Measurements from ENCODE around the gene GPAT2. TPM values are rescaled to one million over a fixed set of nuclear protein-coding genes. Genes with fewer than 3 reads are reported as not detected.

GPAT2 gene
- total and polyA plus RNA-seq, 2 donors (not counting 1 experiment from before 2014, with no cell fraction given) = 3.6 to 11.7 TPM

- 92% methylated on average over 13 of the region's 14 CpGs for WGBS (ENCODE audit: insufficient coverage)
- Histone ChIP-seq H3K79me2 (ENCODE audit: control insufficient read depth, insufficient read depth, low read length) (no peaks in the 10 kb centered on the region), H3K4me1 (ENCODE audit: control insufficient read depth in 2 of 2, insufficient read depth in 2 of 2, low read length in 2 of 2) (no peaks in the 10 kb centered on the region), H3K4me2 (replicated peaks; ENCODE audit: low read depth, low read length, poor library complexity, severe bottlenecking) (no peak overlapping the region), H3K9ac (ENCODE audit: low read length) (no peak overlapping the region), H2AFZ (ENCODE audit: insufficient read depth, low read depth, low read length, poor library complexity, severe bottlenecking) (no peak overlapping the region), H3K9me3 (ENCODE audit: control extremely low read depth in 1 of 3, control insufficient read depth in 2 of 3, insufficient read depth in 1 of 3, low read length in 2 of 3) (peaks cover 0 to 12% (median 0%) of the 10 kb centered on the region in 3 donors), H3K27me3 (replicated peaks in 1 of 4; ENCODE audit: control extremely low read depth in 1 of 4, control insufficient read depth in 3 of 4, insufficient read depth in 4 of 4, low read length in 3 of 4) (peaks cover 0 to 12% (median 0%) of the 10 kb centered on the region in 4 experiments), H3K27ac (ENCODE audit: low read length in 2 of 2) (no peak overlapping the region), H3K36me3 (replicated peaks in 1 of 2; ENCODE audit: control extremely low read depth in 1 of 2, control insufficient read depth in 1 of 2, extremely low read depth in 1 of 2, insufficient read depth in 2 of 2, low read length in 1 of 2) (no peaks in the 10 kb centered on the region), H3K4me3 (ENCODE audit: control extremely low read depth in 1 of 5, extremely low read depth in 1 of 5, insufficient read depth in 1 of 5, low read depth in 2 of 5, low read length in 4 of 5) (no peak overlapping the region), H4K20me1 (ENCODE audit: control insufficient read depth, insufficient read depth, low read length, poor library complexity, severe bottlenecking) (no peaks in the 10 kb centered on the region)
- intact Hi-C loops (cut with micrococcal nuclease) = no loop called here
- Mint-ChIP-seq H3K9me3 (ENCODE audit: insufficient read depth) (no peaks in the 10 kb centered on the region), H3K4me1 (no peaks in the 10 kb centered on the region), H3K27me3 (peaks cover 37% of the 10 kb centered on the region), H3K4me3 (no peak overlapping the region), H3K27ac (no peak overlapping the region)
- TF ChIP-seq, protein P1, sequence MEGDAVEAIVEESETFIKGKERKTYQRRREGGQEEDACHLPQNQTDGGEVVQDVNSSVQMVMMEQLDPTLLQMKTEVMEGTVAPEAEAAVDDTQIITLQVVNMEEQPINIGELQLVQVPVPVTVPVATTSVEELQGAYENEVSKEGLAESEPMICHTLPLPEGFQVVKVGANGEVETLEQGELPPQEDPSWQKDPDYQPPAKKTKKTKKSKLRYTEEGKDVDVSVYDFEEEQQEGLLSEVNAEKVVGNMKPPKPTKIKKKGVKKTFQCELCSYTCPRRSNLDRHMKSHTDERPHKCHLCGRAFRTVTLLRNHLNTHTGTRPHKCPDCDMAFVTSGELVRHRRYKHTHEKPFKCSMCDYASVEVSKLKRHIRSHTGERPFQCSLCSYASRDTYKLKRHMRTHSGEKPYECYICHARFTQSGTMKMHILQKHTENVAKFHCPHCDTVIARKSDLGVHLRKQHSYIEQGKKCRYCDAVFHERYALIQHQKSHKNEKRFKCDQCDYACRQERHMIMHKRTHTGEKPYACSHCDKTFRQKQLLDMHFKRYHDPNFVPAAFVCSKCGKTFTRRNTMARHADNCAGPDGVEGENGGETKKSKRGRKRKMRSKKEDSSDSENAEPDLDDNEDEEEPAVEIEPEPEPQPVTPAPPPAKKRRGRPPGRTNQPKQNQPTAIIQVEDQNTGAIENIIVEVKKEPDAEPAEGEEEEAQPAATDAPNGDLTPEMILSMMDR (IDR thresholded peaks at IDR 0.05) = no peak
- TF ChIP-seq EZH2 (IDR thresholded peaks at IDR 0.05; ENCODE audit: borderline replicate concordance, insufficient read depth, low read depth, low read length, poor library complexity, severe bottlenecking) = no peak
- DNase-seq (no peak), ATAC-seq (ENCODE audit: low read depth) (no peak)
- ChIA-PET CTCF (no interaction called here), POLR2A (no interaction called here)
Measured at GRCh38 chr2:96082211-96083063, 47.7 kb upstream of the GPAT2 start.

DNA sequence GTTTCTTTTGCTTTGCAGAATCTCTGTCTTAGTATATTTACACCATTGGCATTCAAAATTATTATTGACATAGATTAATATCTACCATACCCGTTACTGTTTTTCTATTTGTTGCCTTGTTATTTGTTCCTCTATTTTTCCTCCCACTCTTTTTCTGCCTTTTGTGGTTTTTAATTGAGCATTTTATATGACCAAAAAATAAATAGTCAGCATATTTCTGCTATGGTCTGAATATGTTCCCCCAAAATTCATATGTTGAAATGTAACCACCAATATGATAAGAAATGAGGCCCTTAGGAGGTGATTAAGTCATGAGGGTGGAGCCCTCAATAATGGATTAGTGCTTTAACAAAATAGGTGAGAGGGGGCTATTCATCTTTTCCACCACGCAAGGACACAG is 46.3 kb upstream of the GPAT2 start:
- H3K79me2 ChIP-seq (ENCODE audit: control insufficient read depth, insufficient read depth, low read length) = no peaks in the 10 kb centered on the region
- no peak overlapping the region for H3K27ac ChIP-seq (ENCODE audit: low read length in 2 of 2)
- H3K4me2 ChIP-seq (replicated peaks; ENCODE audit: low read depth, low read length, poor library complexity, severe bottlenecking) = no peak overlapping the region
- peaks cover 0 to 10% (median 0%) of the 10 kb centered on the region in 4 experiments for H3K27me3 ChIP-seq (replicated peaks in 1 of 4; ENCODE audit: control extremely low read depth in 1 of 4, control insufficient read depth in 3 of 4, insufficient read depth in 4 of 4, low read length in 3 of 4)
- H3K4me3 Mint-ChIP-seq = no peak overlapping the region
- no peak overlapping the region for H3K27ac Mint-ChIP-seq
- H4K20me1 ChIP-seq (ENCODE audit: control insufficient read depth, insufficient read depth, low read length, poor library complexity, severe bottlenecking) = no peaks in the 10 kb centered on the region
- no peak overlapping the region for H2AFZ ChIP-seq (ENCODE audit: insufficient read depth, low read depth, low read length, poor library complexity, severe bottlenecking)
- no peaks in the 10 kb centered on the region for H3K36me3 ChIP-seq (replicated peaks in 1 of 2; ENCODE audit: control extremely low read depth in 1 of 2, control insufficient read depth in 1 of 2, extremely low read depth in 1 of 2, insufficient read depth in 2 of 2, low read length in 1 of 2)
- no peaks in the 10 kb centered on the region for H3K4me1 ChIP-seq (ENCODE audit: control insufficient read depth in 2 of 2, insufficient read depth in 2 of 2, low read length in 2 of 2)
- no peak for DNase-seq
- no peak overlapping the region for H3K9ac ChIP-seq (ENCODE audit: low read length)
- peaks cover 0 to 14% (median 0%) of the 10 kb centered on the region in 3 donors for H3K9me3 ChIP-seq (ENCODE audit: control extremely low read depth in 1 of 3, control insufficient read depth in 2 of 3, insufficient read depth in 1 of 3, low read length in 2 of 3)
- intact Hi-C loops (cut with micrococcal nuclease) = no loop called here
- TF ChIP-seq EZH2 (IDR thresholded peaks at IDR 0.05; ENCODE audit: borderline replicate concordance, insufficient read depth, low read depth, low read length, poor library complexity, severe bottlenecking) = no peak
- TF ChIP-seq, protein P1 (IDR thresholded peaks at IDR 0.05) = no peak
- no peak for ATAC-seq (ENCODE audit: low read depth)
- H3K9me3 Mint-ChIP-seq (ENCODE audit: insufficient read depth) = peaks cover under 1% of the 10 kb centered on the region
- H3K27me3 Mint-ChIP-seq = peaks cover 37% of the 10 kb centered on the region
- CTCF ChIA-PET = no interaction called here
- whole genome bisulfite sequencing (ENCODE audit: insufficient coverage) = no CpG with 5 or more reads among the region's 2 CpGs
- POLR2A ChIA-PET = no interaction called here
- H3K4me1 Mint-ChIP-seq = no peaks in the 10 kb centered on the region
- no peak overlapping the region for H3K4me3 ChIP-seq (ENCODE audit: control extremely low read depth in 1 of 5, extremely low read depth in 1 of 5, insufficient read depth in 1 of 5, low read depth in 2 of 5, low read length in 4 of 5)
